GM23338 (cell line): ENCODE measurements around the gene TBX1.
A peak's percentile ranks its signal among the peaks of the same experiment; 100 is the strongest.

Experiments used
- CREB1 ChIP-seq: fragments of 250-450 bp; sonication (Bioruptor Pico); IDR thresholded peaks from 2 replicates; pipeline ENCODE4 v1.5.0; 2020; ENCODE audit warnings: low read depth, mild to moderate bottlenecking, moderate library complexity
- CTCF ChIP-seq, 2 experiments: fragments of 200-600 bp in 1 of 2; sonication (generic) in 1 of 2; conservative IDR thresholded peaks; 2 replicates each; pipeline versions ENCODE4 v1.5.1 to v1.6.1; 2016 to 2017; ENCODE audit warnings: antibody characterized with exemption in 2 of 2, low read depth in 2 of 2, mild to moderate bottlenecking in 2 of 2, moderate library complexity in 1 of 2
- EZH2 ChIP-seq: fragments of 200-600 bp; sonication (generic); IDR thresholded peaks from one replicate; pipeline ENCODE4 v1.8.0; 2017; ENCODE audit warnings: antibody characterized with exemption, mild to moderate bottlenecking, low read depth; ENCODE audit not compliant: unreplicated experiment
- EZH2phosphoT487 ChIP-seq: fragments of 200-600 bp; sonication (generic); IDR thresholded peaks from one replicate; pipeline ENCODE4 v1.8.1; 2018; ENCODE audit warnings: antibody characterized with exemption; ENCODE audit not compliant: unreplicated experiment
- JUNB ChIP-seq: IDR thresholded peaks from one replicate; pipeline ENCODE4 v1.6.1; 2016; ENCODE audit warnings: antibody characterized with exemption; ENCODE audit not compliant: unreplicated experiment
- NANOG ChIP-seq: IDR thresholded peaks from 2 replicates; pipeline ENCODE4 v1.6.1; 2016; ENCODE audit warnings: antibody characterized with exemption, borderline replicate concordance
- POLR2AphosphoS5 ChIP-seq: IDR thresholded peaks from 2 replicates; pipeline ENCODE4 v1.6.1; 2016; ENCODE audit warnings: antibody characterized with exemption, low read depth
- REST ChIP-seq: IDR thresholded peaks from one replicate; pipeline ENCODE4 v1.6.1; 2018; ENCODE audit warnings: antibody characterized with exemption; ENCODE audit not compliant: unreplicated experiment
- STAT1 ChIP-seq: IDR thresholded peaks from one replicate; pipeline ENCODE4 v1.6.1; 2016; ENCODE audit warnings: antibody characterized with exemption; ENCODE audit not compliant: unreplicated experiment
- ZNF331 ChIP-seq: fragments of 250-450 bp; sonication (Bioruptor Pico); IDR thresholded peaks from 2 replicates; pipeline ENCODE4 v1.5.0; 2020; ENCODE audit warnings: low read depth, mild to moderate bottlenecking, moderate library complexity

GRCh38 chr22:19801340-19802000 is 40.9 kb downstream of the TBX1 start:
- 0 out of 4 replicates have a peak, but pooled peaks of 1 of the 2 experiments have one; percentile 9 for TF ChIP-seq CTCF (conservative IDR thresholded peaks at IDR 0.05; ENCODE audit: low read depth in 2 of 2)
- TF ChIP-seq POLR2AphosphoS5: no peak
- no peak for TF ChIP-seq EZH2phosphoT487
- TF ChIP-seq EZH2: no peak
- TF ChIP-seq REST: no peak
- no peak for TF ChIP-seq CREB1
- no peak for TF ChIP-seq ZNF331 (CRISPR knock-in tag)
- TF ChIP-seq JUNB: no peak
- TF ChIP-seq NANOG: no peak
- TF ChIP-seq STAT1: no peak
